MM.1S (cell line): ENCODE data around the gene HEBP2.

Experiments
- DNase-seq: peaks from one replicate; pipeline ENCODE4 v3.0.0-alpha.2; 2015
- H2AFZ ChIP-seq: fragments of 300-600 bp; sonication (generic); 2 replicates; pipeline ENCODE4 v1.6.0; 2016; ENCODE audit warnings: antibody characterized with exemption, low read length
- H3F3A ChIP-seq: fragments of 300-600 bp; sonication (generic); 2 replicates; pipeline ENCODE4 v1.6.1; 2016; ENCODE audit warnings: mild to moderate bottlenecking, antibody characterized with exemption, low read length, moderate library complexity, mixed read lengths; ENCODE audit not compliant: insufficient read depth
- H3K27ac ChIP-seq: fragments of 300-600 bp; sonication (generic); 2 replicates; pipeline ENCODE4 v1.5.1; 2016; ENCODE audit warnings: mild to moderate bottlenecking, low read length
- H3K27me3 ChIP-seq: fragments of 300-600 bp; sonication (generic); replicated peaks from 2 replicates; pipeline ENCODE4 v1.6.0; 2016; ENCODE audit warnings: low read length; ENCODE audit not compliant: insufficient read depth
- H3K36me3 ChIP-seq: fragments of 300-600 bp; sonication (generic); replicated peaks from 2 replicates; pipeline ENCODE4 v1.6.1; 2016; ENCODE audit warnings: mild to moderate bottlenecking, low read length, mixed read lengths; ENCODE audit not compliant: insufficient read depth
- H3K4me1 ChIP-seq: fragments of 300-600 bp; sonication (generic); 2 replicates; pipeline ENCODE4 v1.6.1; 2016; ENCODE audit warnings: low read length, mixed read lengths
- H3K4me2 ChIP-seq: fragments of 300-600 bp; sonication (generic); 2 replicates; pipeline ENCODE4 v1.6.0; 2016; ENCODE audit warnings: low read depth, low read length
- H3K4me3 ChIP-seq: fragments of 300-600 bp; sonication (generic); 2 replicates; pipeline ENCODE4 v1.5.1; 2016; ENCODE audit warnings: low read length, mixed read lengths
- H3K79me2 ChIP-seq: fragments of 300-600 bp; sonication (generic); 2 replicates; pipeline ENCODE4 v1.6.1; 2016; ENCODE audit warnings: mixed run types, low read length, mixed read lengths
- H3K9ac ChIP-seq: fragments of 300-600 bp; sonication (generic); 2 replicates; pipeline ENCODE4 v1.6.1; 2016; ENCODE audit warnings: low read length, mixed read lengths
- H3K9me2 ChIP-seq: fragments of 300-600 bp; sonication (generic); replicated peaks from 2 replicates; pipeline ENCODE4 v1.6.1; 2016; ENCODE audit warnings: mild to moderate bottlenecking, low read length, mixed read lengths; ENCODE audit not compliant: insufficient read depth
- H3K9me3 ChIP-seq: fragments of 300-600 bp; sonication (generic); replicated peaks from 2 replicates; pipeline ENCODE4 v1.6.1; 2016; ENCODE audit warnings: mild to moderate bottlenecking, low read length, mixed read lengths; ENCODE audit not compliant: insufficient read depth
- H4K20me1 ChIP-seq: fragments of 300-600 bp; sonication (generic); 2 replicates; pipeline ENCODE4 v1.6.1; 2016; ENCODE audit warnings: mild to moderate bottlenecking, low read length, moderate library complexity, mixed read lengths; ENCODE audit not compliant: insufficient read depth
- EZH2 ChIP-seq: fragments of 300-600 bp; sonication (generic); optimal IDR thresholded peaks from 2 replicates; pipeline ENCODE3; 2017; ENCODE audit warnings: low read depth, mild to moderate bottlenecking, antibody characterized with exemption, low read length, mixed read lengths
- EZH2phosphoT487 ChIP-seq: fragments of 300-600 bp; sonication (generic); IDR thresholded peaks from 2 replicates; pipeline ENCODE4 v1.6.1; 2018; ENCODE audit warnings: antibody characterized with exemption, low read length
- TF ChIP-seq, protein P1 (sequence below): fragments of 300-600 bp; sonication (generic); IDR thresholded peaks from 2 replicates; pipeline ENCODE4 v1.5.1; 2016; ENCODE audit warnings: antibody characterized with exemption, low read length, mixed read lengths

The HEBP2 gene

DNA sequence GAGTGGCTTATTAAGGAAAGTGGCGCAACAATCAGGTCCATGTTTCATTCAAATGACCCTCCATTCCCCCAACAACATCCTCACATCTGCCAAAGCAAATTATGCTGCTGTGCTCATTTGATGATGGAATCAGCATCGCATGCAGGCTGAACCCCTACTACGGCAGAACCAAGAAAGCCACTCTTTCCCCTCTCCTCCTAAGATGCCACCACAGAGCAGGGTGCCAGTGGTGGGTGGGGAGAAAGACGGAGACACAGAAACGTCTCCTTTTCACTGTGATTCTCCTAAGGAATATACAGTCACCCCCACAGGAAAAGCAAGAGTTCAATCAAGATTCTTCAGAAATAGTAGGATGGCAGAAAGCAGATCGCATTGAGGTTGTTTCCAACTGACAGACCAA is 17.1 kb downstream of the HEBP2 start:
- Histone ChIP-seq H3K27ac (no peak overlapping the region), H3K4me2 (no peak overlapping the region), H3K4me1 (no peaks in the 10 kb centered on the region), H3K9me3 (no peaks in the 10 kb centered on the region), H3K9me2 (no peaks in the 10 kb centered on the region), H3F3A (no peaks in the 10 kb centered on the region), H3K4me3 (no peak overlapping the region), H2AFZ (no peak overlapping the region), H3K79me2 (no peaks in the 10 kb centered on the region), H3K27me3 (no peaks in the 10 kb centered on the region), H4K20me1 (no peaks in the 10 kb centered on the region), H3K36me3 (no peaks in the 10 kb centered on the region), H3K9ac (no peak overlapping the region)
- no peak for DNase-seq
- TF ChIP-seq, protein P1, sequence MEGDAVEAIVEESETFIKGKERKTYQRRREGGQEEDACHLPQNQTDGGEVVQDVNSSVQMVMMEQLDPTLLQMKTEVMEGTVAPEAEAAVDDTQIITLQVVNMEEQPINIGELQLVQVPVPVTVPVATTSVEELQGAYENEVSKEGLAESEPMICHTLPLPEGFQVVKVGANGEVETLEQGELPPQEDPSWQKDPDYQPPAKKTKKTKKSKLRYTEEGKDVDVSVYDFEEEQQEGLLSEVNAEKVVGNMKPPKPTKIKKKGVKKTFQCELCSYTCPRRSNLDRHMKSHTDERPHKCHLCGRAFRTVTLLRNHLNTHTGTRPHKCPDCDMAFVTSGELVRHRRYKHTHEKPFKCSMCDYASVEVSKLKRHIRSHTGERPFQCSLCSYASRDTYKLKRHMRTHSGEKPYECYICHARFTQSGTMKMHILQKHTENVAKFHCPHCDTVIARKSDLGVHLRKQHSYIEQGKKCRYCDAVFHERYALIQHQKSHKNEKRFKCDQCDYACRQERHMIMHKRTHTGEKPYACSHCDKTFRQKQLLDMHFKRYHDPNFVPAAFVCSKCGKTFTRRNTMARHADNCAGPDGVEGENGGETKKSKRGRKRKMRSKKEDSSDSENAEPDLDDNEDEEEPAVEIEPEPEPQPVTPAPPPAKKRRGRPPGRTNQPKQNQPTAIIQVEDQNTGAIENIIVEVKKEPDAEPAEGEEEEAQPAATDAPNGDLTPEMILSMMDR = no peak
- TF ChIP-seq EZH2 = no peak
- TF ChIP-seq EZH2phosphoT487 = no peak

DNA sequence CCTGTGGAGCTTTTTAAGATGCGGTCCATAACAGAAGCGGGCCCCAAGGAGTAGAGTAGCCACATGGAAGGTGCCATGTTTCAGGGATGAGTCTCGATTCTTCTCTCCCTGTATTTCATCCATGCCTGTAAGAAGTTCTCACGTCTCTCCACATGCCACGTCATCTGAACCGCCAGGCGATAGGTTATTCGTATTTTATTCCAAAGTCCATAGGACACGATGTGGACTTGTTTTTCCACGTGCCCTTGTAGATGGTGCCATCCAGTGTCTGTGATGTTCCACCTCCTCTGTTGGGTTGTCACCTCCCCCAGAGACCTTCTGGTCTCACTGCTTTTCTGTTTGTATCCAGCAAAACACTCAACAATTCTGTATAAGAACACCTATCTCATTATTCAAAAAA is 17.6 kb downstream of the HEBP2 start:
- H3K79me2 ChIP-seq = no peaks in the 10 kb centered on the region
- no peaks in the 10 kb centered on the region for H3K4me1 ChIP-seq
- H3K9me2 ChIP-seq = no peaks in the 10 kb centered on the region
- no peak overlapping the region for H3K27ac ChIP-seq
- H3K4me3 ChIP-seq = no peak overlapping the region
- no peak overlapping the region for H3K9ac ChIP-seq
- no peak for DNase-seq
- no peaks in the 10 kb centered on the region for H3K9me3 ChIP-seq
- H4K20me1 ChIP-seq = no peaks in the 10 kb centered on the region
- H3F3A ChIP-seq = no peaks in the 10 kb centered on the region
- no peak overlapping the region for H2AFZ ChIP-seq
- no peak overlapping the region for H3K4me2 ChIP-seq
- no peaks in the 10 kb centered on the region for H3K36me3 ChIP-seq
- TF ChIP-seq, protein P1 = no peak
- no peaks in the 10 kb centered on the region for H3K27me3 ChIP-seq

DNA sequence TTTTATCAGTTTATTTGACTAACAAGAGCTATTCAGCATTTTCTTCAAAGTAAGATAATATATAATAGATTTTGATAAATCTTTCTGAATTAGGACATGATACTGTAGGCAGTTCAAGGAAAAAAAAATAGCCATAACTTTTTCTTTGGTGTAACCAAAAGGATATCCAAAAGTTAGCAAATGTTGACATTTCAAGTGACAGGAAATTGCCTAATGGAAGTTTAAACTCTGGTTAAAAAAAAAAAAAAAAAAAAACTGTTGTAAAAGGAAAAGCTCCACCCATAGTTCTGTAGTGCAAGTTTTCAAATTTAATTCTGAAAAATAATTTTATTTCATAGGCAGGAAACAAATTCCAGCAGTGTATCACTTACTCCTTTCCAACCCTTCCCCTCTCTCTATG is 18.8 kb downstream of the HEBP2 start:
- no peak for DNase-seq
- Histone ChIP-seq H3K36me3 (no peaks in the 10 kb centered on the region), H3K4me1 (no peaks in the 10 kb centered on the region), H3K9me2 (no peaks in the 10 kb centered on the region), H3K27ac (no peak overlapping the region), H3K4me3 (no peak overlapping the region), H3K27me3 (no peaks in the 10 kb centered on the region), H3K9ac (no peak overlapping the region), H2AFZ (no peak overlapping the region), H4K20me1 (no peaks in the 10 kb centered on the region), H3K9me3 (no peaks in the 10 kb centered on the region), H3K79me2 (no peaks in the 10 kb centered on the region), H3K4me2 (no peak overlapping the region), H3F3A (no peaks in the 10 kb centered on the region)
- TF ChIP-seq EZH2 (no peak), EZH2phosphoT487 (no peak)
- TF ChIP-seq, protein P1 = no peak
